ENCODE data around the gene INSM2. TPM values are rescaled to one million over a fixed set of nuclear protein-coding genes. Genes with fewer than 3 reads are reported as not detected.

The INSM2 gene
- total and polyA plus RNA-seq, 2 experiments from 2014 or later, result not detected

DNA sequence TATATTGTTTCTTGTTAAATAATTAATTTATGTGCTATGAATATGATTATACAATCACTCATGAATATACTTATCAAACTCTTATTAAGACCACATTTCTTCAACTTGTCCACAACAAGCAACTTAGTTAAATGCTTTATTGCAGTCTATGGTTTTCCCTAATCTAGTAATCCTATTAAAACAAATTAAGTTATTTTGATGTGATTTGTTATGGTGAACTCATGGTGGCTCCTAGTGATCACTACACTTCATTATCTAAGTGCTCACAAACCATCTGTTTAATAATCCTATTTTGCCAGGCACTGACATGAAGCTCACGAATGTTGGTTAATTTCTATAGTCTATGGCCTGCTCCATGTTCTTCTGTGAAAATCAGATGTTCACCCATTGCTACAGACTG is 42.9 kb downstream of the INSM2 start:
- Histone ChIP-seq H3K9me3 (ENCODE audit: low read depth) (no peaks in the 10 kb centered on the region), H3K27ac (no peak overlapping the region), H3K79me2 (no peaks in the 10 kb centered on the region), H3K4me2 (no peak overlapping the region), H3K27me3 (no peaks in the 10 kb centered on the region), H3K4me1 (ENCODE audit: insufficient read depth) (no peaks in the 10 kb centered on the region), H3K36me3 (replicated peaks; ENCODE audit: insufficient read depth, low read depth) (no peaks in the 10 kb centered on the region), H3K9me2 (replicated peaks; ENCODE audit: insufficient read depth) (no peaks in the 10 kb centered on the region), H2AFZ (no peak overlapping the region), H3K4me3 (no peak overlapping the region), H4K20me1 (ENCODE audit: insufficient read depth, poor library complexity, severe bottlenecking) (no peaks in the 10 kb centered on the region)
- 100% methylated on average over 1 of the region's 1 CpG for WGBS (ENCODE audit: low lambda C conversion rate, missing lambda C conversion rate)
- DNase-seq (ENCODE audit: low spot score), result no peak
- no peak for TF ChIP-seq EZH2phosphoT487 (IDR thresholded peaks at IDR 0.05; ENCODE audit: low read depth, severe bottlenecking, unreplicated experiment)
- TF ChIP-seq CTCF (IDR thresholded peaks at IDR 0.05; ENCODE audit: poor library complexity), result no peak
- TF ChIP-seq EZH2 (IDR thresholded peaks at IDR 0.05; ENCODE audit: borderline replicate concordance), result no peak

- Histone ChIP-seq H4K20me1 (ENCODE audit: insufficient read depth, poor library complexity, severe bottlenecking) (no peaks in the 10 kb centered on the region), H3K4me1 (ENCODE audit: insufficient read depth) (no peaks in the 10 kb centered on the region), H3K36me3 (replicated peaks; ENCODE audit: insufficient read depth, low read depth) (no peaks in the 10 kb centered on the region), H3K9me3 (ENCODE audit: low read depth) (no peaks in the 10 kb centered on the region), H3K27me3 (no peaks in the 10 kb centered on the region), H2AFZ (no peak overlapping the region), H3K4me2 (no peak overlapping the region), H3K79me2 (no peaks in the 10 kb centered on the region), H3K27ac (no peak overlapping the region), H3K9me2 (replicated peaks; ENCODE audit: insufficient read depth) (no peaks in the 10 kb centered on the region), H3K4me3 (no peak overlapping the region)
- TF ChIP-seq EZH2 (IDR thresholded peaks at IDR 0.05; ENCODE audit: borderline replicate concordance), result no peak
- TF ChIP-seq CTCF (IDR thresholded peaks at IDR 0.05; ENCODE audit: poor library complexity), result no peak
- no peak for TF ChIP-seq EZH2phosphoT487 (IDR thresholded peaks at IDR 0.05; ENCODE audit: low read depth, severe bottlenecking, unreplicated experiment)
- 87% methylated on average over 2 of the region's 2 CpGs for WGBS (ENCODE audit: low lambda C conversion rate, missing lambda C conversion rate)
- DNase-seq (ENCODE audit: low spot score), result no peak
These were observed 44.2 kb downstream of the INSM2 start for GRCh38 chr14:35578135-35578534.

- Histone ChIP-seq H3K79me2 (no peaks in the 10 kb centered on the region), H3K27me3 (no peaks in the 10 kb centered on the region), H3K4me1 (ENCODE audit: insufficient read depth) (no peaks in the 10 kb centered on the region), H3K36me3 (replicated peaks; ENCODE audit: insufficient read depth, low read depth) (no peaks in the 10 kb centered on the region), H3K9me3 (ENCODE audit: low read depth) (no peaks in the 10 kb centered on the region), H2AFZ (no peak overlapping the region), H3K27ac (no peak overlapping the region), H3K9me2 (replicated peaks; ENCODE audit: insufficient read depth) (no peaks in the 10 kb centered on the region), H3K4me3 (no peak overlapping the region), H4K20me1 (ENCODE audit: insufficient read depth, poor library complexity, severe bottlenecking) (no peaks in the 10 kb centered on the region), H3K4me2 (no peak overlapping the region)
- no peak for TF ChIP-seq EZH2 (IDR thresholded peaks at IDR 0.05; ENCODE audit: borderline replicate concordance)
- TF ChIP-seq CTCF (IDR thresholded peaks at IDR 0.05; ENCODE audit: poor library complexity), result no peak
- TF ChIP-seq EZH2phosphoT487 (IDR thresholded peaks at IDR 0.05; ENCODE audit: low read depth, severe bottlenecking, unreplicated experiment), result no peak
- no peak for DNase-seq (ENCODE audit: low spot score)
These were observed 44.7 kb downstream of the INSM2 start for GRCh38 chr14:35578639-35579038.

Other genes with a start within 250 kb of the INSM2 start
- 252 and 260 TPM in 2 replicates for gene PSMA6, start 241.8 kb upstream of the INSM2 start, total RNA-seq
- gene PSMA6, start 241.8 kb upstream of the INSM2 start, polyA plus RNA-seq, result 216 and 228 TPM in 2 replicates
- 238 and 252 TPM in 2 replicates for gene NFKBIA, start 129.4 kb upstream of the INSM2 start, total RNA-seq
- gene NFKBIA, start 129.4 kb upstream of the INSM2 start, polyA plus RNA-seq, result 345 and 359 TPM in 2 replicates